ENCODE results near the gene SLC18A2.

GRCh38 chr10:117222976-117223692, 17.8 kb upstream of the SLC18A2 start:
- no peak for TF ChIP-seq EZH2phosphoT487 (IDR thresholded peaks at IDR 0.05; ENCODE audit: low read depth)
- no peak for TF ChIP-seq CTCF (IDR thresholded peaks at IDR 0.05; ENCODE audit: low read depth, low read length)
